Panc1 (cell line): ENCODE results near the gene XXYLT1. TPM values are rescaled to one million over a fixed set of nuclear protein-coding genes. Genes with fewer than 3 reads are reported as not detected.

Source experiments
- ATAC-seq: fragments of 200-7000 bp; cut with Tn5 transposase; 2 replicates; pipeline ENCODE4 v1.9.1; 2020; ENCODE audit warnings: mild to moderate bottlenecking, moderate library complexity
- BruUV-seq: library from RNA; stranded (reverse); fragments of 400-500 nt; replicated peaks from 2 replicates; lab custom pipeline; 2021; lab: Mats Ljungman, UMichigan
- CTCF ChIA-PET: fragments of 300-600 bp; sonication (Branson Sonifier 250); formaldehyde crosslinking; loops from one replicate; lab custom pipeline; 2022; ENCODE audit warnings: antibody characterized with exemption; lab: Charles Lee
- POLR2A ChIA-PET: fragments of 300-600 bp; sonication (Branson Sonifier 250); formaldehyde crosslinking; loops from one replicate; lab custom pipeline; 2022; ENCODE audit warnings: antibody characterized with exemption; lab: Charles Lee
- DNase-seq: peaks from one replicate; pipeline ENCODE4 v3.0.0-alpha.2; 2010; ENCODE audit warnings: low read depth, low spot score
- H3K27ac ChIP-seq: 2 replicates; pipeline ENCODE4 v1.5.1; 2011; ENCODE audit warnings: mild to moderate bottlenecking, low read length, inconsistent platforms
- H3K27me3 ChIP-seq: fragments of 200-500 bp; sonication (Bioruptor generic); 2 replicates; pipeline ENCODE4 v1.6.0; 2014; ENCODE audit warnings: low read length, inconsistent platforms; ENCODE audit not compliant: control insufficient read depth, insufficient read depth
- H3K36me3 ChIP-seq: fragments of 200-500 bp; sonication (Bioruptor generic); 2 replicates; pipeline ENCODE4 v1.5.1; 2014; ENCODE audit warnings: inconsistent platforms, mild to moderate bottlenecking, low read length, moderate library complexity; ENCODE audit not compliant: control insufficient read depth, insufficient read depth
- H3K4me1 ChIP-seq: 2 replicates; pipeline ENCODE4 v1.5.1; 2011; ENCODE audit warnings: inconsistent platforms, mild to moderate bottlenecking, low read length, moderate library complexity; ENCODE audit not compliant: control insufficient read depth, insufficient read depth
- H3K4me3 ChIP-seq, 2 experiments: 2 replicates each; pipeline ENCODE4 v1.5.1; 2011 to 2012; ENCODE audit warnings: low read depth in 2 of 2, low read length in 2 of 2, mild to moderate bottlenecking in 2 of 2, inconsistent platforms in 1 of 2, moderate library complexity in 1 of 2
- H3K9me3 ChIP-seq: fragments of 200-500 bp; sonication (Bioruptor generic); 2 replicates; pipeline ENCODE4 v1.5.1; 2014; ENCODE audit warnings: low read depth, mild to moderate bottlenecking, inconsistent platforms, low read length, moderate library complexity; ENCODE audit not compliant: control insufficient read depth, insufficient read depth
- CTCF ChIP-seq: fragments of 450-650 bp; IDR thresholded peaks from 2 replicates; pipeline ENCODE4 v1.5.1; 2017; ENCODE audit warnings: mild to moderate bottlenecking
- POLR2AphosphoS5 ChIP-seq: IDR thresholded peaks from 2 replicates; pipeline ENCODE4 v1.6.1; 2012; ENCODE audit warnings: mild to moderate bottlenecking, low read depth, low read length, moderate library complexity
- REST ChIP-seq, 2 experiments: IDR thresholded peaks; 2 replicates each; pipeline ENCODE4 v1.6.1; 2011 to 2012; ENCODE audit warnings: low read depth in 2 of 2, control low read depth in 1 of 2, low read length in 1 of 2, mild to moderate bottlenecking in 1 of 2, moderate library complexity in 1 of 2; ENCODE audit not compliant: insufficient read depth in 1 of 2
- SIN3A ChIP-seq: IDR thresholded peaks from 2 replicates; pipeline ENCODE4 v1.6.1; 2012; ENCODE audit warnings: low read depth, mild to moderate bottlenecking, low read length, moderate library complexity, borderline replicate concordance; ENCODE audit not compliant: insufficient read depth
- TCF7L2 ChIP-seq: IDR thresholded peaks from 2 replicates; pipeline ENCODE4 v1.6.1; 2011; ENCODE audit warnings: mild to moderate bottlenecking, low read depth, low read length, inconsistent platforms
- in situ Hi-C: cut with HindIII; loops from 2 replicates; pipeline ENCODE4 v1.10.0; 2016; ENCODE audit warnings: low sequenced_read_pairs, low pct_unique_long_range_greater_than_20kb
- intact Hi-C: fragments of 100-400 bp; cut with micrococcal nuclease; formaldehyde crosslinking; loops from one replicate; pipeline ENCODE4 v1.10.0; 2022; ENCODE audit not compliant: unreplicated experiment
- total RNA-seq: library from RNA; stranded (reverse); gene quantifications from one replicate; pipeline ENCODE4 v1.2.1, GENCODE V29; 2021; ENCODE audit not compliant: unreplicated experiment

Gene XXYLT1
- total RNA-seq, 1 experiment from 2014 or later, result 26.0 TPM

DNA sequence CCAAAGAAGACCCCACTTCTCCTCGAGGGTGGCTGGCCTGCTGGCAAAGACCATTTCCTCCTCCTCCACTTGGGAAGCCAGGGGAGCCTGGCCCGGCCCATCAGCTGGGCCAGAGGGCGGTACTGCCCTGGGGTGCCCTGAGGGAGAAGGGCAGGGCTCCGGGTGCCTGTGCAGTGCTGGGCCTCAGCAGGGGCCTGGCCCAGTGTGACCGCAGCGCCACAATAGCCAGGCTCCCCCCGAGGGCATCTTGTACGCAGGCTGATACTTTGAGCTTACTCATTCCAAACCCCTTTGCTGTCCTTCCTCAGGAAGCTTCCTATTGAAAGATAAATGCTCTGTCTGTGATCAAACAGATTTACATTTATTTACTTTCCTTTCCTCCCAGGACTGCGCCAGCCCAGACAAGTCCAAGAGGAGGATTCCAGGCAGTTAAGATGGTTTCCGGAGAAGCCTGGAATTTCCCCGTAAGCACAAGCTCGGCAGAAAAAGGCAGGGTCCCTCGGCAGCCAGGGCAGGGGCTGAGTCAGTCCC is 240.1 kb downstream of the XXYLT1 start:
- no TSS peak for BruUV-seq
- ATAC-seq, result peak; percentile 88
- peak overlapping the region; percentile 89 for H3K27ac ChIP-seq

DNA sequence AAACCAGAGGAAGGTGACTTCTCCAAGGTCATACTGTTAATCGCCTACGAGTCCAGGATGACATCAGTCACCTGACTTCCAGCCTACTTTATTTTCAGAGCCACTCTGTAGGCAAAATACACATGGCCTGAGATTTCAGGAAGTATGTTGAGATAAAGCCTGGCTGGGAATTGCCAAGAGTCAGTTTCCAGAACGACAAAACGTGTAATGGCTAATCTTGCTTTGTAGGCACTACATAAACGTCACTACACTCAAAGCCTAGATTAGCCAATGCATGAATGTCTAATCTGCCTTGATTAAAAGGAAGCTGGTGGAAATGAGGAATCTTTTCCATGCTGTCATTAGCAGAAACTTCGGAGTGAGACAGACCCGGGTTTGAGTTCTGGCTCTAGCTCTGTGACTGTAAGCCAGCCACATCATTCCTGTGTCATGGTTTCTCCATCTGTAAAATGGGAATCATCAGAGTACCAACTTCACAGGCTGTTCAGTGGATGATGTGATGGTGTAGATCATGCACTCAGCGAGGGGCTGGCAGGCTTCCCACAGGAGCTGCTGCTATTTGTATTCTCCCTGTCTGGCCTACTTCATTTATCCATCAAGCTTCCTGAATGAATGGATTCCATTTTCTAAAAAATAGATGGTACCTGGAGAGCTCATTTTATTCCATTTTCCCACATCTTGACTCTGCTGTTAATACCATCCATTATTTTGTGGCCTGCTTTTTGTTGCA is 241.9 kb downstream of the XXYLT1 start:
- ChIA-PET POLR2A (no interaction called here), CTCF (interaction anchor here (0.6 kb wide), 1 partner anchor 236 kb away, joined by 3 read pairs; no protein-coding TSS in a partner anchor)
- no TSS peak for BruUV-seq

More for the DNA sequence above, 240.1 kb downstream of the XXYLT1 start:
- H3K4me1 ChIP-seq, result peaks cover 51% of the 10 kb centered on the region
- intact Hi-C loops (loop anchor here (5.0 to 10.0 kb wide), 2 partner anchors 71 to 346 kb away; partner anchors contain the start of gene FAM43A), in situ Hi-C loops (no loop called here)
- peak; percentile 47; the same call in 1 of the 2 replicates for TF ChIP-seq POLR2AphosphoS5
- peak; percentile 82 for TF ChIP-seq TCF7L2
- TF ChIP-seq SIN3A, result no peak
- CTCF ChIA-PET, result interaction anchor here (1.0 kb wide), 1 partner anchor 27 kb away, joined by 3 read pairs; no protein-coding TSS in a partner anchor
- H3K36me3 ChIP-seq, result no peaks in the 10 kb centered on the region
- H3K4me3 ChIP-seq, result no peak overlapping the region; a peak in 1 of 4 replicates
- POLR2A ChIA-PET, result no interaction called here
- H3K9me3 ChIP-seq, result no peaks in the 10 kb centered on the region
- DNase-seq, result no peak
- H3K27me3 ChIP-seq, result no peaks in the 10 kb centered on the region

More for the DNA sequence above, 241.9 kb downstream of the XXYLT1 start:
- in situ Hi-C loops (no loop called here), intact Hi-C loops (no loop called here)
- H3K9me3 ChIP-seq, result no peaks in the 10 kb centered on the region
- TF ChIP-seq CTCF (no peak), TCF7L2 (no peak), POLR2AphosphoS5 (no peak), REST (IDR thresholded peaks at IDR 0.05; ENCODE audit: insufficient read depth in 1 of 2, low read depth in 2 of 2, low read length in 1 of 2) (no peak), SIN3A (no peak)
- H3K36me3 ChIP-seq, result no peaks in the 10 kb centered on the region
- H3K27me3 ChIP-seq, result no peaks in the 10 kb centered on the region
- peaks cover 47% of the 10 kb centered on the region for H3K4me1 ChIP-seq
- no peak for DNase-seq
- ATAC-seq, result no peak
- no peak overlapping the region for H3K4me3 ChIP-seq
- H3K27ac ChIP-seq, result peak overlapping the region; percentile 74; the same call in 1 of the 2 replicates
